Measurements from ENCODE around the gene CTBP2.

The CTBP2 gene

DNA sequence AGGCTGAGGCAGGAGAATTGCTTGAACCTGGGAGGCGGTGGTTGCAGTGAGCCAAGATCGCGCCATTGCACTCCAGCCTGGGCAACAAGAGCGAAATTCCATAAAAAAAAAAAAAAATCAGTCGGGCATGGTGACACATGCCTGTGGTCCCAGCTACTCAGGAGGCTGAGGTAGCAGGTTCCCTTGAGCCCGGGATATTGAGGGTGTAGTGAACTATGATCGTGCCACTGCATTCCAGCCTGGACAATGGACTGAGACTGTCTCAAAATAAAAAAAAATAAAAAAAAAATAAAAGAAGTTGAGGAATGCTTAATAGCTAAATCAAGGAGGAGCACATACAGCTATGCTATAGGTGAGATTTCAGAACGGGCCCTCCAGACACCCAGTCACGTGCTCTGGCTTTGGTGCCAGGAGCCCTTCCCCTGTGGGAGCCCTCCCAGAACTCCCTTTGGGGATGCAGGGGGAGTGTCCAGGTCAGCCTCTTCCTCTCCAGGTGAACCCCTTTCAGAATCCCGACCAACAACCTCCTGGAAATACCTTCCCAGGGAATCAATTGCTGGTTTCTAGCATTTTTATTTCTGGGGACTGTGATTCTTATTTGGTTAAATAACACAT, 42.9 kb upstream of the CTBP2 start:
- TF ChIP-seq, protein P1, sequence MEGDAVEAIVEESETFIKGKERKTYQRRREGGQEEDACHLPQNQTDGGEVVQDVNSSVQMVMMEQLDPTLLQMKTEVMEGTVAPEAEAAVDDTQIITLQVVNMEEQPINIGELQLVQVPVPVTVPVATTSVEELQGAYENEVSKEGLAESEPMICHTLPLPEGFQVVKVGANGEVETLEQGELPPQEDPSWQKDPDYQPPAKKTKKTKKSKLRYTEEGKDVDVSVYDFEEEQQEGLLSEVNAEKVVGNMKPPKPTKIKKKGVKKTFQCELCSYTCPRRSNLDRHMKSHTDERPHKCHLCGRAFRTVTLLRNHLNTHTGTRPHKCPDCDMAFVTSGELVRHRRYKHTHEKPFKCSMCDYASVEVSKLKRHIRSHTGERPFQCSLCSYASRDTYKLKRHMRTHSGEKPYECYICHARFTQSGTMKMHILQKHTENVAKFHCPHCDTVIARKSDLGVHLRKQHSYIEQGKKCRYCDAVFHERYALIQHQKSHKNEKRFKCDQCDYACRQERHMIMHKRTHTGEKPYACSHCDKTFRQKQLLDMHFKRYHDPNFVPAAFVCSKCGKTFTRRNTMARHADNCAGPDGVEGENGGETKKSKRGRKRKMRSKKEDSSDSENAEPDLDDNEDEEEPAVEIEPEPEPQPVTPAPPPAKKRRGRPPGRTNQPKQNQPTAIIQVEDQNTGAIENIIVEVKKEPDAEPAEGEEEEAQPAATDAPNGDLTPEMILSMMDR (IDR thresholded peaks at IDR 0.05; ENCODE audit: low read depth, low read length, missing control alignments): no peak
- in situ Hi-C loops (cut with HindIII; ENCODE audit: low sequenced_read_pairs): no loop called here
- DNase-seq (ENCODE audit: low read depth): no peak
- no peak overlapping the region for H3K4me3 ChIP-seq (ENCODE audit: low read depth, low read length)

DNA sequence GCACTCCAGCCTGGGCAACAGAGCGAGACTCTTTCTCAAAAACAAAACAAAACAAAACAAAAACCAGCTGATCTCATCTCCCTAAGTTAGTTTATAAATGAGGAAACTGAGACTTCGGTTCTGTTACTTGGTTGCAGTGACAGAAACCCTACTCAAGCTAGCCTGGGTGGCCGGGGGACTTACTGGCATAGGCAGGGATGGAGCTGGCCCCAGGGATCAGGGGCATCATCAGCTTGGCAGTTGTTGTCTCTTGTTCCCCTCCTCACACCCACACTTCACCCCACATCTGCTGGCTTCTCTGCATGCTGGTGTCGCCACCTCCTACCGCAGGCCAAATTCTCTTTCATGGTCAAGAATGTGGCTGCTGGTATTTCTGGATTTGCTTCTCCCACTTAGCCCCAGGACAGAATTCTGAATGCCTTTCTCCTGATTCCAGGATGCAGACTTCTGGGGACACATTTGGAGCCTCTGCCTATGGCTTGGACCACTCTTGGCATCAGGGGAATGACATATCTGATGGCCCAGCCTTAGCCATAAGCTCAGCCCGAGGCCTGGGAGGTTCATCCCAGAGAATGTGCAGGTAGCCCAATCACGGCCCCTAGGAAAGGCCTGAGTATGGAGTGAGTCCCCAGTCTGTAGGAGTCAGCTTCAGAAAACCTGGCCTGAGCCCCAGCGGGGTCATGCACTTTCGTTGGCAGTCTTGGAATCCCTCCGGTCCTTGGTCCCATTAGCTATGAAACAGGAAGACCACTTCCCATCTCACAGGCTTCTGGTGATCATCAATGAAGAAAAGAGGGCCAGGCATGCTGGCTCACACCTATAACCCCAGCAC, 41.6 kb upstream of the CTBP2 start:
- in situ Hi-C loops (cut with HindIII; ENCODE audit: low sequenced_read_pairs): no loop called here
- DNase-seq (ENCODE audit: low read depth): no peak
- no peak overlapping the region for H3K4me3 ChIP-seq (ENCODE audit: low read depth, low read length)
- TF ChIP-seq, protein P1 (IDR thresholded peaks at IDR 0.05; ENCODE audit: low read depth, low read length, missing control alignments): no peak

- DNase-seq (ENCODE audit: low read depth): peak; percentile 54
- in situ Hi-C loops (cut with HindIII; ENCODE audit: low sequenced_read_pairs): no loop called here
- TF ChIP-seq, protein P1 (IDR thresholded peaks at IDR 0.05; ENCODE audit: low read depth, low read length, missing control alignments): no peak
Observed at GRCh38 chr10:125201108-125201524, 40.8 kb upstream of the CTBP2 start.

GRCh38 chr10:125200396-125200795, 40.0 kb upstream of the CTBP2 start:
- TF ChIP-seq, protein P1 (IDR thresholded peaks at IDR 0.05; ENCODE audit: low read depth, low read length, missing control alignments): no peak
- in situ Hi-C loops (cut with HindIII; ENCODE audit: low sequenced_read_pairs): no loop called here
- H3K4me3 ChIP-seq (ENCODE audit: low read depth, low read length): no peak overlapping the region
- no peak for DNase-seq (ENCODE audit: low read depth)

More at GRCh38 chr10:125201108-125201524, 40.8 kb upstream of the CTBP2 start:
- no peak overlapping the region for H3K4me3 ChIP-seq (ENCODE audit: low read depth, low read length)

GRCh38 chr10:125199270-125199669, 38.9 kb upstream of the CTBP2 start:
- TF ChIP-seq, protein P1 (IDR thresholded peaks at IDR 0.05; ENCODE audit: low read depth, low read length, missing control alignments): no peak
- no peak overlapping the region for H3K4me3 ChIP-seq (ENCODE audit: low read depth, low read length)
- in situ Hi-C loops (cut with HindIII; ENCODE audit: low sequenced_read_pairs): no loop called here
- DNase-seq (ENCODE audit: low read depth): no peak

GRCh38 chr10:125194814-125195213, 34.5 kb upstream of the CTBP2 start:
- no peak for DNase-seq (ENCODE audit: low read depth)
- no peak overlapping the region for H3K4me3 ChIP-seq (ENCODE audit: low read depth, low read length)
- TF ChIP-seq, protein P1 (IDR thresholded peaks at IDR 0.05; ENCODE audit: low read depth, low read length, missing control alignments): no peak
- in situ Hi-C loops (cut with HindIII; ENCODE audit: low sequenced_read_pairs): no loop called here
